ENCODE measurements around the gene PTPRA.

The PTPRA gene

DNA sequence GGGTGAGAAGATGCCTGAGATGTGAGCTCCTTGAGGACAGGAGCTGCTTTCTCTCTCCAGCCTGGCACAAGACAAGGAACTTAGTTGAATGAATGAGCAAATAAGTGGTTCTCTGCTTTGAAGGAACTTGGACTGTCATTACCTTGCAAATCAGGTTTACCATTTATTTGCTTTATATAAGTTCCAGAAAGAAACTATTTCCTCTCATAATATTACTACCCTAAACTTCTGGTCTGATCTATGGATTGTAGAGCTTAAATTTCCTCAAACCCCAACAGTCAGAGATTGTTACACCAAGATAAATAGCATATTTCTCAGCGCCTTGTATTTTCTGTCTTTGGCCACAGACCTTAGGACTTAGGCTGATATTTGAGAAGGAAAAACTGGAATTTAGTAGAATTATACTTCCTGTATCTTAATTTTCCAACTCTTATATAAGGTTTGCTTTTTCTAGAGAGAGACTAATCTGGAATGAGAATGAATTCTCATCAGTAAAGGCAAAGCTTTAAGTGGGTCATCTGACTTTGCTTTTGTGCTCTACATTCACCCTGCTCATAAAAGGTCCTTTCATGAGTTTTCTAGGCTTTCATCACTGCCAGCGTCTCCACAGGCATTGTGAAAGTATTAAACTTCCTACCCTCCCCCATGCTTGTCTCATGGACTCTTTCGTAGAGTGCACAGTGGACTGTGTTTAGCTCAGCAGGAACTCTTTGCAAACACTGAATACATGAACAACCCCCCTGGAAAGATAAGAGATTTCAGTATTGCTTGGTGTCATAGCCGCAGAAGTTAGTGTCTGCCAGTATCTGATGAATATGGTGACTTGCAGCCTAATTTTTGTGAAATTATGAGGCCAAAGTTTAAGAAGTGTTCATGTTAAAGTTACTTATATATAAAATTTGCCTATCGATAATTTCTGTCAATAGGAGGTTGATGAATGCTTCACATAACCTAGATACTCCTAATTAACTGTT lies 74.0 kb downstream of the PTPRA start:
- no peak for DNase-seq

DNA sequence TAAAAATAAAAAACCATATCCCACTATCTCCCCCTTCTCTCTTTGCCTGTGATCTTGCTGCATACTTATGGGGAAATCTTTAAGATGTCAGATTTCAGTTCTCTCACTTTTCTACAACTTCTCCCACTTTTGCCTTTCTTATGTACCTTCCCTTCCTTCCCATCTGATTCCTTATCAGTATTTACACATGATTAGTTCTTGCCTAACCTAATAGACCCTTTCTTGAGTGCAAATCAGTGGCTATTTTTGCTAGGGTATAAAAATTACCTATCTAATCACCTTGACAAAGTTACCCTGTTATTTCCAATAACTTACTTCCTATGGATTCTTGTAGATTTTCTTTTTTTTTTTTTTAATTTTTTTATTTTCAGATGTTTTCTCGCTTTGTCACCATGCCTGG lies 75.7 kb downstream of the PTPRA start:
- DNase-seq: no peak

DNA sequence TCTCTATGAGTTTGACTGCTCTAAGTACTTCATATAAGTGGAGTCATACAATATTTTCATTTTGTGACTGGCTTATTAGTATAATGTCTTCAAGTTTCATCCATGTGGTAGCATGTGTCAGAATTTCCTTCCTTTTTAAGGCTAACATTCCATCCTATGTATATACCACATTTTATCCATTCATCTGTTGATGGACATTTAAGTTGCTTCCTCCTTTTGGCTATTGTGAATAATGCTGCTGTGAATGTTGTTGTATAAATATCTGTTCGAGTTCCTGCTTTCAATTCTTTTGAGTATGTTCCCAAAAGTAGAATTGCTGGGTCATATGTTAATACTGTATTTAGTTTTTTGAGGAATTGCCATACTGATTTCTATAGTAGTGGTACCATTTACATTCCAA lies 79.5 kb downstream of the PTPRA start:
- no peak for DNase-seq

DNA sequence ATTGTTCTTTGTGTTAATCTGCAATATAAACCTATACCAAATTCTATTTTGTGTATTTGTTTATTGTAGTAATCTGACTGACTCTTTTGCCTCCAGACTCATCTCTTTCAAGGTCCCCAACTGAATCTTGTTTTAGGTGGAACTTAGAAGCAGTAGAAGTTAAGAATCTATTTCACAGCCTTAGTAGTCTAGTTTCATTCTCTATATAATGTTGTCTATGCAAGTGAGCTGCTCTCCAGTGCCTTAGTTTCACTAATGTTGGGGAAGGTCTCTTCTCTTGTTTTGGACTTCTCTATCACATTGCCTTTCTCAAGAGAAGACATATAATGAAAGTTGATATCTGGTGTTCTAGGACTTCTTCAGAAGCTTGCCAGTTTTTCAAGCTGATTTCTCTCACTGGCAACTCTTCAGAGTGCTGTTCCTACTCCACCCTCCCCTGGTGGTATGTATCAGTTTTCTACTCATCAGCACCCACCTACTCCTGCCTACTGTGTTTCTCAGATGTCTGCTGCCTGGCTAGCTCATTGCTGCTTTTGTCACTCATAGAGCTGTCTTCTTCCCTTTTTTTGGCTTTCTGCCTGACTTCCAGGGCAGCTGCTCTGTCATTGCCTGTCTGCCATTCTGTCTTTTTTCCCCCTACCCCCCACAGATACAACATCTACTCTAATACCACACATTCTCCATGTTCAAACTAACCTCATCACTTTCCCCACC lies 82.1 kb downstream of the PTPRA start:
- no peak for DNase-seq

DNA sequence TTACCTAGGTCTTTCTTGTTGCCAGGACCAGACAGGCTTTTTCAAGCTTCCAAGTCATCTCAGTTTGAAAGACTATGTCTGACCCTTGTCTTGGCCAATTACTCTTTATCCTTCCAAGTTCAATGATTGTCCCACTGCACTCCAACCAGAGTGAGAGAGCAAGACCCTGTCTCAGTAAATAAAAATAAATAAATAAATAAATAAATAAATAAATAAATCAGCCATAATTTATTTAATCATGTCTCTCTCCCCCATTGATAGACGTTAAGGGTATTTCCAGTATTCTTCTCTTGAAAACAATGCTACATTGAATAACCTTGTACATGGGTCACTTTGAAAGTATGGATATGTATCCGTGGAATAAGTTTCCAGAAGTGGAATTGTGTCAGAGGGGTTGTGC lies 83.2 kb downstream of the PTPRA start:
- DNase-seq: no peak

DNA sequence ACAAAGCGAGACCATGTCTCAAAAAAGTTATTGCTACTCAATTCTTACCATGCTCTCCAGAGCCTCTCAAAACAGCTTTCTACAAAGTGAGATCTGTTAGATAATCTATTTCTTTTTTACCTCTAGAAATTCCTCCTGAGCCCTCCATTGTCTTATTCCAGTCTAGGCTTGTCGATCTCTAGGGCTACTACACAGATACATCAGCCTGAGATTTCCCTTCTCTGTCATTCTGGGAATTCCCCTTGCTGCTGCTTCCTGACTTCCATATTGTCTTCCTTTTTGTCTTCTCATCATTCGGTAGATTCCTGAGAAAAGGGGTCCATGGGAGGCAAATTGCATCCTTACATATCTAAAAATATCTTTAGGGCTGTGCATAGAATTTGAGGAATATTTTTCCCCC lies 94.6 kb downstream of the PTPRA start:
- no peak for DNase-seq

DNA sequence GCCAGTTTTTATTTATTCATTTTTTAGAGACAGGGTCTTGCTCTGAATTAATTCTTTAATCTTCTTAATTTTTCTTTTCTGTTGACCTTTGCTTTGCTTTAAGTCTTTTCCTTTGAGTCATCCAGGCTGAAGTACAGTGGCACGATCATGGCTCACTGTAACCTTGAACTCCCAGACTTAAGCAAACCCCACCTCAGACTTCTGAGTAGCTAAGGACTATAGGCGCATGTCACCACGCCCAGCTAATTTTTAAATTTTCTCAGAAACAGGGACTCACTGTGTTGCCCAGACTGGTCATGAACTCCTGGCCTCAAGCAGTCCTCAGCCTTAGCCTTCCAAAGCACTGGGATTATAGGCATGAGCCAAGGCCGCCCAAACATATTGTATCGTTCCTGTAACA lies 98.8 kb downstream of the PTPRA start:
- no peak for DNase-seq

DNA sequence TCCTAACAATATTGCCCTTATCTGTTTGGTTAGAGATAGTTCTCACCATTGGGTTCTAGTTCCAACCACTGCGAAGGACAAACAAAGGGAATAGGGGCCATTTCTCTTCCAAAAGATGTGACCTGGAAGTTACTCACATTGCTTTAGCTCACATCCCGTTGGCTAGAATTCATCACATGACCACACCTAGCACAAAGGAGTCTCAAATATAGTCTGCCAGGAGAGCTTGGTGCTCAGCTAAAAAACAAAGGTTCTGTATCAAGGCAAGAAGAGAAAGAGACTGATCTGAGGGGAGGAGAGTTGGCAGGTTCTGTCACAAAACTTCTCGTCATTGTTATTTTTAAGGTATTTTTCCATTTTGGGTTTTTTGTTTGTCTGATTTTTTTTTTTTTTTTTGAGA lies 100.3 kb downstream of the PTPRA start:
- DNase-seq: no peak

DNA sequence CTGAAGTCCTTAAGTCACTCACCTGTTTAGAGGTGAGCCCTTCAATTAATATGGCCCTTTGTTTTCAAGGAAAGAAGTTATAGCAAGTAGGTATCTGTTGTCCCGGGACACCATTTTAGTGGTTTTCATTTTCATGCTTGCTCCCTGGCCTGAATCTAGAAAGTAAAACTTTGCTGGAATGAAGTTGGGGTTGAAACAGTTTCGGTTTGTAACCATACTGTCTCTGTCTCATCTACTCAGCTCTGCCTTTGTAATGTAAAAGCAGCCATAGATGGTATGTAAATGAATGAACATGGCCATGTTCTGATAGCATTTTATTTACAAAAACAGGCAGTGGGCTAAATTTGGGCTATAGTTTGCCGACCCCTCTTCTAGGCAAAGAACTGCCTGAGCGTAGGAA lies 105.2 kb downstream of the PTPRA start:
- no peak for DNase-seq

DNA sequence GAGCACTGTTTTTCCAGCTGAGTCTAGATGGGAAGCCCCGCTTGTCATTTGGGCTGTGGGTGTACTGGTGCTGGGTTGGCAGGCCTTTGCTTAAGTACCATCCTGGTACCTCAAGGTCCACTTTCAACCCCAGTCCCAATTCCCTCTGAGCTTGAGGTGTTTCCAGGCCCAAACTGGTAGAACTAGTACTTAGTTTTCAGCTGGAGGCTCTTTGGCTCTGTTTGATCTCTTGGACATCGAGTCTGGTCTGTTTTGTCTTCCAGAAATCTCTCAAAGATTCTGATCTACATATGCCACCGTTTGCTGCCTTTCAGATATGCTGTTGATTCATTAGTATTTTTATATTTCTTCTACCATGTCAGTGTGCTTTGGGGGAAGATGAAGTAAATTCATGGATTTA lies 108.4 kb downstream of the PTPRA start:
- no peak for DNase-seq

DNA sequence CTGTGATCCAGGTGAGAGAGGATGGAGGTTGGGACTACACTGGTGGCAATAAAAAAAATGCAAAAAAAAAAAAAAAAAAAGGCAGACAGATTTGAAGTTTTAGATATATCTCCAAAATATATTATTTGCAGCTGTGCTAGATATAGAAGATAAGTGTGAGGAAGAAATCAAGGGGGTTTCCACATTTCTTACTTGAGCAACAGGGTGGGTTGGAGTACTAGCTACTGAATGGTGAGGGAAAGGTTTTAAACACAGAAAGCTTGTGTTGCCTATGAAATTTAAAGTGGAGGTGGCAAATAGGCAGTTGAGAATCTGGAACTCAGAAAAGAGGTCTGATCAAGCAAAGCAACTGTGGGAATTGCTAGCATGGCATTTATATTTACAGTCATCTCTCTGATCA lies 110.2 kb downstream of the PTPRA start:
- DNase-seq: no peak

DNA sequence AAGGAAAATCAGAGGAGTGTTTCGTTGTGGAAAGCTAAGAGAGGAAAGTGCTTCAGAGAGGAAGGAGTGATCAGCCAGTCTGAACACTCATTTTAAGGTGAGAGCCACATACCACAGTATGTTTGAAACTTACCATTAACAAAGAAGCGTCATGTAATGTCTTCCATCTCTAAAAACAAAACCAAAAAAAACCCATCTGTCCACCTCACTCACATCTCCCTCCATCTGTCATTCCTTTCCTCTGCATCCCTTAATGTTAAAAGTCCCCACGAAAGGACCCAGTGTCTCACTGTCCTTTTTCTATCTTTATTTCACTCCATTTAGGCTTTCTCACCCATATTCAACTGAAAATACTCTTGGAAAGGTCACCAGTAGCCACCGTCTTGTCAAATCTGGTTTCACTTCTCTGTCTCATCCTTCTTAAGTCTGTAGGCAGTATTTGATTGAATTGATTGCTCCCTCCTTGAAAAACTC lies 110.8 kb downstream of the PTPRA start:
- no peak for DNase-seq

DNA sequence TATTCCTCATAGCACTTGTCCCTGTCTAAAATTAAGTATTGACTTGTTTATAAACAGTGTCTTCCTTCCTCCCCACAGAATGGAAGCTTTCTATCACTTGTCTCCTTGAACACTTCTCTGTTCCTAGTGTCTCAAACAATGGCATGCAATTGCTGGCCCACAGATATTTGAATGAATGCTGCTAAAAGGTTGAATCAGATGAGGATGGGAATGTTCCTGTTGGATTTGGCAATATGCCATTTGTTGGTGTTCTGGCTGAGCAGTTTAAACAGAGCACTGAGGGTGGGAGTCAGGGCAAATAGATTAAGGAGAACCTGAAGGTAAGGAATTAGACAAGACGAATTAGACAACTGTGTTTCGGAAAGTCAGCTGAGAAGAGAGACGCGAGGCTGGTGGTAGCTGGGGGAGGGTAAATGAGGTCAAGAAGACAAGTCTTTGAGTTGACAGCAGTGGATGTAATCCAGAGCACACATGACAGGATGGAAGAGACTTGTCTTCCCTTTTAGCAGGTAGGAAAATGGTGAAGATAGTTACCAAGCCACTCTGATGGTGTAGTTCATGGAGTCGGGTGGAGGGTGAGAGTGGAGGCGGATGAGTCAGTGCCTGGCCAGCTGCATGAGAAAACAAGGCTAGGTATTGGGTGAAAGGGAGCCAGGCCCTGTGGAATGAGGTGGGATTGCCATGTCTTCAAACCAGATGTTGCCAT lies 111.8 kb downstream of the PTPRA start:
- no peak for DNase-seq

DNA sequence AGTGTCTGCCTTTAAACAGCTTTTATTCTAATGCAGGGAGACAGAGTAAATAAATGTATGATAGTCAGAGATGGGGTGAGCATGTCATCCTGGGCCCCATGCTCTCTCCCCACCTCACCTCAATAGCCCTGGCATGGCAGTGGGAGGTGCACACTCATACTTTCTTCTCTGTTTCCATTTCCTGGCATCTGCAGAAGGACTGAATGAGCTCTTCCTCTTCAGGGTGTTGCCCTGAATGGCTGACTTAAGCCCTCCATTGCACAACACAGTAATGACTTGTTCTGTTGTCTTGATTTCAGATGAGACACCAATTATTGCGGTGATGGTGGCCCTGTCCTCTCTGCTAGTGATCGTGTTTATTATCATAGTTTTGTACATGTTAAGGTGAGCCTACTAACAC lies 113.2 kb downstream of the PTPRA start:
- no peak for DNase-seq

DNA sequence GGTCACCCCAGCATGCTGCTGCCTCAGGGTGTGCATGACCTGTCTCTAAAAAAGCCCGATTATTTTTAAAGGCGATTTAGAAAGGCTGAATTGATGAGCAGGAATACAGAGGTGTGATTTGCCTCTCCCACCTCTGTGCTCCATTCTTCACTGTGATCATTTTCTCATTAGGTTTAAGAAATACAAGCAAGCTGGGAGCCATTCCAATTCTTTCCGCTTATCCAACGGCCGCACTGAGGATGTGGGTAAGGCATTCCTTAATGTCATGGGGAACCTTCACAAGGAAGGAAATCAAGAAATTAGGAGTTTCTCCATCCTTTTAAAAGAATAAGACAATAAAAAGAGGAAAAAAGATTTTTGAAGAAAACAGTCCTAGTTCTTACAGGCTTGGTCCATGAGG lies 114.6 kb downstream of the PTPRA start:
- DNase-seq: no peak

DNA sequence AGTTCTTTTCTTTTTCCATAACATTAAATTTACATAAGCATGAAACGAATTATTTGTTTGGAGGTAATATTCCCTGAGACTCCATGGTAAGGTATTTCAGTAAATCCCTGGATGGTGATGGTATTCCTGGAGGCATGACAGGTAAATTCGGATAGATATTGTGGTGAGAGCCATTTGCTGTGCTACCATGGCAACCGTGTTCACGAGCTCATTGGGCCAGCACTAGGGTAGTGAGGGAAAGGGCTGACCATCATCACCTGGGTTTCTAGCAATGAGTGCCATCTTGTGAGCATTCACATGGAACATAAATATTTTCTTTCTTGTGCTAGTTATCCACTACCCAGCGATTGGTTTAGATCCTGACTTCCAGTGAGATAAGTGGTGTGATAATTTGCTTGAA lies 118.3 kb downstream of the PTPRA start:
- DNase-seq: no peak

DNA sequence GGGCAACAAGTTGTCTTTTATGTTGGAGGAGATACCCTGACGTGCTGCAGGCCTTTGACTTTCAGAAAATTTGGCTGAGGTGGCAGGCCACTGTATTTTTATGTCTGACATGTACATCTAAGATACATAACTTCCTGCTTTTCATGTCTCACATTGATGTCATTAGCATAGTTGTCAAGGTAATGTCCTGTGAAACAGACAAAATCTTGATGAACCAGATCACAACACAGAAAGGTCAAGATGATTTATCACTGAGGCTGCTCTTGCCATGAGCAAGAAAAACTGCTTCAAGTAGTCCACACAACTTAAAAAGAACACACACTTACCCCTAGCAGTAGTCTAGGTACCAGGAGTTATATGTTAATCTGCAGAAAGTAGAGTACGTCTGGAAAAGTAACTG lies 120.0 kb downstream of the PTPRA start:
- DNase-seq: no peak

DNA sequence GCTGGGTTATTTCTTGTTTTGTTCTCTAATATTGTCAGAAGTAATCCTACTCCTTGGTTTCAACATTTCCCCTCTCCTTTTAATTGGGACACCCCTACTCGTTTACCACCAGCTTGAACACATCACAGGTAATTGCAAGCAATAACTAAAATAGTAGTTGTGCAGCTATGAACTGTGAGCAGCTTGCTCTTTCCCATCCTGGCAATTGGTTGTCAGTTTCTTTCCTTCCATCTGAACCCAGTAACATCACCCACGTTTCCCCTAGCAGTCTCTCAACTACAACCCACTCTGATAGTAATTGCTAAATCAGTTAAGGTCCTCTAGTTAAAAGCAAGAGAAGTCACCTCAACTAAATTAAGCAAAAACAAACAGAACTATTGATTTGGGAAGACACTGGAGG lies 122.5 kb downstream of the PTPRA start:
- no peak for DNase-seq

DNA sequence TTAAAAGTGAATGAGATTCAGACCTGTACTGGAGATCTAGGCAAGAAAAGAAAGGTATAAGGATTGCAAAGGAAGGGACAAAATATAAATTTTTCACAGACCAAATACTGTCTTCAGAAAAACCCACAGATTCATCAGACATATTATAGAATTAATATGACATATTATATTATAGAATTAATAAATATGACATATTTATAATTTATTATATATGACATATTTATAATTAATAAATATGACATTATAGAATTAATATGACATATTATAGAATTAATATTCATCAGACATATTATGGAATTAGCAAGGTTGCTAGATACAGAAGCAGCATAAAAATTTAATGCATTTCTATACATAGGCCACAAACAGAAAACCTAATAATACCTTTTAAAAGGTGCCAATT lies 125.4 kb downstream of the PTPRA start:
- no peak for DNase-seq

DNA sequence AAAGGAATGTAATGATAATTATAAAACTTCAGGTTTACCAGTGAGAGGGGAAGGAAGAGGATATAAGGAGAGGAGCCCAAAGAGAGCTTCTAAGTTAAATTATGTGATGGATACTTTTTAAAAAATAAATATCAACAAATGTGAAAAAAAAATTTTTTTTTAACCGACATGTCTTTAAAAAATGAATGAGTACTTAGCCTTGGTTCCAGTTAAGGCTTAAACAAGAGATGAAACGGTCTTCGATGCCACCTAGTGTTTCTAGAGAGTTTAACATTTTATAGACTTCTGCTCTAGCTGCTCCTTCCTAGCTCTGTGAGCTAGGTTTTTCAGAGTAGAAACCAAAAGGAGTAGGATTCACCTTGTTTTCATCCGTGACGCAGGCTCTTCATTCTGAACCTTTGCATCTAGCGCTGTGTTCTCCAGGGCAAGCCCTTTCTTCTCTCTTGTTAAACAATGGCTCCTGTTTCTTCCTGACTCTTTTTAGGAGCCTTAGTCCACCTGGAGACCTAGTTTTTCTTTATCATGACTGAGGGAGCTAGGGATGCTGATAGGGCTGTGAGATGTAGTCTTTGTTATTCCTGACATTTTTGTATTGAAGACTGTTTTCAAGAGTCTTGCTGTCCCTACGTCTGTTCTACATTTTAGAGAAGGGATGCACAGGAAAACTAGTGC lies 127.7 kb downstream of the PTPRA start:
- no peak for DNase-seq

DNA sequence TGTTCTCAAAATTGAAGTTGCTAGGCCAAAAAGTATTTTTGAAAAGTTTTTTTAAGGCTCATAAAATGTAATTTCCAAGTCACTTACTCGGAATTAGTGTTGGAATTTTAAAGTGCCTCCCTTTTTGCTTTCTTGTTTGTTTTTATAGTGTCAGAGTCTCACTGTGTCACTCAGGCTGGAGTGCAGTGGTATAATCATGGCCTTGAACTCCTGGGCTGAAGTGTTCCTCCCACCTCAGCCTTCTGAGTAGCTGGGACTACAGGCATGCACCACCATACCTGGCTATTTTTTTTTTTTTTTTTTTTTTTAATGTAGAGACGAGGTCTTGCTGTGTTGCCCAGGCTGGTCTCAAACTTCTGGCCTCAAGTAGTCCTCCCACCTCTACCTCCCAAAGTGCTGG lies 130.1 kb downstream of the PTPRA start:
- DNase-seq: no peak

DNA sequence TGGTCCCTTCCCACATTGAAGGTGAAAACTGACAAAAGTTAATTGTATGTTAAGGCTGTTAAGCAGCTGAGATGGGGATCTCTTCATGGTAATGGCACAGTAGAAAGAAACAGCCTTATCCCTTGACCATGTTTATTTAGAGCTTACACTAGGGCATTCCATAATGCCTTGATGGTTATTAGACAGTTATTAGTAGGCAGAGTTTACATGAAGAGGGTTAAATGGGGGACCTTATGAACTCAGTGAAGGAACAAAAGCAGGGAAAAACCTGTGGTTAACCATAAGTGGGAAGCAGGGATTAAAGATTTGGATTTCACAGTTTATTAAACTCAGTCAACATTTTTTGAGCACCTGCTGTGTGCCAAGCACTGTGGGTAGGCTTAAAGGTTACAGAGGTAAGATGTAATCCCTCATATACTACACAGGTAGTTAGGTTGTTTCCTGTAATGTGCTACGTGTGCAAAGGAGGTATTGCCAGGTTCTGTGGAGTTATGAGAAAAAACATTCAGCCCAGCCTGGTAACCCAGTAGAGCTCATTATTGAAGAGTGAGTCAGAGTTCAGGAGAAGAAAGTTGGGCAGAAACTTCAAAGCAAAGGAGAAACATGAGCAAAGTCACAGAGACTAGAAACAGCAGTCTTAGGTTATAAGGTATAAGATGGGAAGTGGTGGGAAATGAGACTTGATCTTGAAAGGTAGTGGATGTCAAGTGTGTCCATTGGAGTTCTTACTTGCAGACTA lies 137.9 kb downstream of the PTPRA start:
- no peak for DNase-seq
